Nephron (organoid): ENCODE results near the gene SPESP1.

Experiments used
- H3K27ac Mint-ChIP-seq, 3 experiments: 2 replicates each; pipeline ENCODE4 v1.8.0; 2020; ENCODE audit warnings: mixed read lengths in 3 of 3, mild to moderate bottlenecking in 2 of 3, moderate library complexity in 1 of 3
- H3K27me3 Mint-ChIP-seq: 2 replicates; pipeline ENCODE4 v1.8.0; 2021; ENCODE audit warnings: low read depth, mild to moderate bottlenecking, moderate library complexity, mixed read lengths
- H3K36me3 Mint-ChIP-seq: 2 replicates; pipeline ENCODE4 v1.8.0; 2020; ENCODE audit warnings: low read depth, mixed read lengths
- H3K4me1 Mint-ChIP-seq: 2 replicates; pipeline ENCODE4 v1.8.0; 2020; ENCODE audit warnings: mixed read lengths
- H3K4me3 Mint-ChIP-seq, 3 experiments: 2 replicates each; pipeline ENCODE4 v1.8.0; 2020; ENCODE audit warnings: mild to moderate bottlenecking in 3 of 3, mixed read lengths in 3 of 3, moderate library complexity in 2 of 3
- H3K9me3 Mint-ChIP-seq: 2 replicates; pipeline ENCODE4 v1.8.0; 2020; ENCODE audit warnings: mixed read lengths
- CTCF ChIP-seq, 3 experiments: fragments of 200-600 bp; sonication (generic); IDR thresholded peaks; one replicate each; pipeline ENCODE4 v1.5.0; 2021; ENCODE audit warnings: antibody characterized with exemption in 3 of 3; ENCODE audit not compliant: unreplicated experiment in 3 of 3

SPESP1 gene

GRCh38 chr15:68979816-68980215 is 49.5 kb downstream of the SPESP1 start:
- Mint-ChIP-seq H3K4me1 (peaks cover 28% of the 10 kb centered on the region), H3K9me3 (peaks cover 17% of the 10 kb centered on the region)

GRCh38 chr15:68980786-68981185 is 50.5 kb downstream of the SPESP1 start:
- Mint-ChIP-seq H3K4me3 (no peak overlapping the region), H3K27ac (no peak overlapping the region), H3K9me3 (peaks cover 17% of the 10 kb centered on the region), H3K36me3 (no peaks in the 10 kb centered on the region), H3K4me1 (peaks cover 29% of the 10 kb centered on the region), H3K27me3 (no peaks in the 10 kb centered on the region)
- TF ChIP-seq CTCF (IDR thresholded peaks at IDR 0.05; ENCODE audit: unreplicated experiment in 3 of 3) = no peak

More at GRCh38 chr15:68979816-68980215, 49.5 kb downstream of the SPESP1 start:
- no peak overlapping the region for H3K27ac Mint-ChIP-seq
- H3K4me3 Mint-ChIP-seq = no peak overlapping the region
- H3K36me3 Mint-ChIP-seq = no peaks in the 10 kb centered on the region
- no peak for TF ChIP-seq CTCF (IDR thresholded peaks at IDR 0.05; ENCODE audit: unreplicated experiment in 3 of 3)
- peaks cover 1% of the 10 kb centered on the region for H3K27me3 Mint-ChIP-seq

GRCh38 chr15:68981941-68982340 is 51.6 kb downstream of the SPESP1 start:
- Mint-ChIP-seq H3K4me3 (no peak overlapping the region), H3K27ac (no peak overlapping the region), H3K9me3 (peaks cover 13% of the 10 kb centered on the region), H3K4me1 (peaks cover 29% of the 10 kb centered on the region), H3K36me3 (no peaks in the 10 kb centered on the region), H3K27me3 (no peaks in the 10 kb centered on the region)
- TF ChIP-seq CTCF (IDR thresholded peaks at IDR 0.05; ENCODE audit: unreplicated experiment in 3 of 3) = no peak

GRCh38 chr15:68982976-68983563 is 52.7 kb downstream of the SPESP1 start:
- Mint-ChIP-seq H3K36me3 (no peaks in the 10 kb centered on the region), H3K4me3 (no peak overlapping the region), H3K27ac (peak overlapping the region in 2 of 3 experiments; percentile 85 to 94), H3K4me1 (peaks cover 29% of the 10 kb centered on the region), H3K9me3 (peaks cover 4% of the 10 kb centered on the region), H3K27me3 (no peaks in the 10 kb centered on the region)
- TF ChIP-seq CTCF (IDR thresholded peaks at IDR 0.05; ENCODE audit: unreplicated experiment in 3 of 3) = no peak

GRCh38 chr15:68983961-68984481 is 53.7 kb downstream of the SPESP1 start:
- H3K36me3 Mint-ChIP-seq = no peaks in the 10 kb centered on the region
- peak overlapping the region; percentile 61 to 94 (median 85) for H3K27ac Mint-ChIP-seq
- H3K27me3 Mint-ChIP-seq = no peaks in the 10 kb centered on the region

More at GRCh38 chr15:68983961-68984481, 53.7 kb downstream of the SPESP1 start:
- peaks cover 3% of the 10 kb centered on the region for H3K9me3 Mint-ChIP-seq
- H3K4me3 Mint-ChIP-seq = peak overlapping the region in 1 of 3 experiments; percentile 14
- peaks cover 29% of the 10 kb centered on the region for H3K4me1 Mint-ChIP-seq
- TF ChIP-seq CTCF (IDR thresholded peaks at IDR 0.05; ENCODE audit: unreplicated experiment in 3 of 3) = no peak
